ENCODE measurements around the gene KPNB1. TPM values are rescaled to one million over a fixed set of nuclear protein-coding genes. Genes with fewer than 3 reads are reported as not detected.

The KPNB1 gene
- total RNA-seq, 1 experiment from 2014 or later = 742 TPM

DNA sequence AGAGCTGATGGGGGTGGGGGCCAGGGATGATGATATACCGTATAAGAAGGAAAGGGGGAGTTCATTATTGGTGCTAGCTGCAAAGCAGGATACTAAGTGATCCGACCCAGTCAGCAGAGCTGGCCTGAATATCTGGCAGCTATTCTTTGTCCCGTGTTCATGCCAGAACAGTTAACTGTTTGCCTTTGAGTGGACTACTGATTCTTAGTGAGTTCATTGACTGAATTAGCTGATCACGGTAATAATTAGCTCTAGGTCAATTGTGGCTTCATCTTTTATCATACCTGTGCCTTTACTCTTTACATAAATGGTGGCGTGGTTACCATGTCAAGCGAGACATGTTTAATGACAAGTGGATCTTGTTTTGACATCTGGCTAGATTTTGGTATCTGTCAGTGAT lies 5.3 kb downstream of the KPNB1 start:
- peaks cover 71 to 89% (median 82%) of the 10 kb centered on the region in 3 experiments for H3K36me3 Mint-ChIP-seq (ENCODE audit: insufficient read depth in 1 of 3, low read depth in 3 of 3)
- no peak for DNase-seq

More for the DNA sequence above, 5.3 kb downstream of the KPNB1 start:
- Mint-ChIP-seq H3K4me3 (no peak overlapping the region), H3K27me3 (ENCODE audit: low read depth) (no peaks in the 10 kb centered on the region), H3K9me3 (no peaks in the 10 kb centered on the region; a peak in 1 of 5 replicates), H3K27ac (no peak overlapping the region), H3K4me1 (peaks cover 27 to 34% of the 10 kb centered on the region in 2 experiments)
- peaks cover 12% of the 10 kb centered on the region for H3K79me1 ChIP-seq (ENCODE audit: insufficient read depth, low read depth, low read length, poor library complexity, severe bottlenecking)
- H2BK20ac ChIP-seq (ENCODE audit: low read depth, low read length, poor library complexity, severe bottlenecking) = no peak overlapping the region
- no peak overlapping the region for H3K27ac ChIP-seq (ENCODE audit: insufficient read length, low read depth, low read length)
- H3T11ph ChIP-seq (ENCODE audit: low read length) = no peak overlapping the region
- H2AK5ac ChIP-seq (ENCODE audit: insufficient read length, low read length) = no peak overlapping the region
- no peak overlapping the region for H4K8ac ChIP-seq (replicated peaks; ENCODE audit: insufficient read length, low read depth, low read length)
- H3K23ac ChIP-seq (ENCODE audit: insufficient read length, low read depth, low read length) = no peak overlapping the region
- no peak overlapping the region for H2BK15ac ChIP-seq (ENCODE audit: low read depth, low read length)
- H2BK12ac ChIP-seq (ENCODE audit: insufficient read length, low read depth, low read length) = no peak overlapping the region
- H3K14ac ChIP-seq (ENCODE audit: insufficient read depth, low read length) = no peak overlapping the region
- H3K18ac ChIP-seq (ENCODE audit: insufficient read length, low read depth, low read length) = no peak overlapping the region
- H3K27me3 ChIP-seq (ENCODE audit: insufficient read depth, low read length) = no peaks in the 10 kb centered on the region
- TF ChIP-seq, protein P1, sequence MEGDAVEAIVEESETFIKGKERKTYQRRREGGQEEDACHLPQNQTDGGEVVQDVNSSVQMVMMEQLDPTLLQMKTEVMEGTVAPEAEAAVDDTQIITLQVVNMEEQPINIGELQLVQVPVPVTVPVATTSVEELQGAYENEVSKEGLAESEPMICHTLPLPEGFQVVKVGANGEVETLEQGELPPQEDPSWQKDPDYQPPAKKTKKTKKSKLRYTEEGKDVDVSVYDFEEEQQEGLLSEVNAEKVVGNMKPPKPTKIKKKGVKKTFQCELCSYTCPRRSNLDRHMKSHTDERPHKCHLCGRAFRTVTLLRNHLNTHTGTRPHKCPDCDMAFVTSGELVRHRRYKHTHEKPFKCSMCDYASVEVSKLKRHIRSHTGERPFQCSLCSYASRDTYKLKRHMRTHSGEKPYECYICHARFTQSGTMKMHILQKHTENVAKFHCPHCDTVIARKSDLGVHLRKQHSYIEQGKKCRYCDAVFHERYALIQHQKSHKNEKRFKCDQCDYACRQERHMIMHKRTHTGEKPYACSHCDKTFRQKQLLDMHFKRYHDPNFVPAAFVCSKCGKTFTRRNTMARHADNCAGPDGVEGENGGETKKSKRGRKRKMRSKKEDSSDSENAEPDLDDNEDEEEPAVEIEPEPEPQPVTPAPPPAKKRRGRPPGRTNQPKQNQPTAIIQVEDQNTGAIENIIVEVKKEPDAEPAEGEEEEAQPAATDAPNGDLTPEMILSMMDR (conservative IDR thresholded peaks at IDR 0.05) = no peak
- H4K91ac ChIP-seq (ENCODE audit: insufficient read length, low read depth, low read length) = no peak overlapping the region
- peaks cover 9% of the 10 kb centered on the region for H3K23me2 ChIP-seq (ENCODE audit: insufficient read length, low read depth, low read length, poor library complexity, severe bottlenecking)
- no peak overlapping the region for H3K4me2 ChIP-seq (ENCODE audit: insufficient read depth, insufficient read length, low read length)
- no peaks in the 10 kb centered on the region for H3K9me3 ChIP-seq (ENCODE audit: control insufficient read depth, low read depth, low read length)
- H4K5ac ChIP-seq (ENCODE audit: insufficient read length, low read depth, low read length) = no peak overlapping the region
- peaks cover 29% of the 10 kb centered on the region for H3K79me2 ChIP-seq (ENCODE audit: insufficient read depth, low read length)
- no peak overlapping the region for H3K9ac ChIP-seq (ENCODE audit: extremely low read depth, insufficient read length, low read length)
- no peak overlapping the region for H3K56ac ChIP-seq (ENCODE audit: insufficient read length, low read depth, low read length)
- no peak overlapping the region for H2BK120ac ChIP-seq (ENCODE audit: low read depth, low read length, poor library complexity, severe bottlenecking)
- no peak overlapping the region for H2AFZ ChIP-seq (ENCODE audit: low read length)
- H3K4ac ChIP-seq (ENCODE audit: low read depth, low read length) = no peak overlapping the region
- no peaks in the 10 kb centered on the region for H3K4me1 ChIP-seq (ENCODE audit: insufficient read depth, low read length)
- WGBS (ENCODE audit: extremely low coverage, insufficient read length, low lambda C conversion rate) = no CpG with 5 or more reads among the region's 6 CpGs
- no peak overlapping the region for H2BK5ac ChIP-seq (ENCODE audit: insufficient read length, low read length)
- H4K20me1 ChIP-seq (ENCODE audit: control insufficient read depth, insufficient read depth, insufficient read length) = no peaks in the 10 kb centered on the region
